Measurements from ENCODE around the gene KLHL25.

DNA sequence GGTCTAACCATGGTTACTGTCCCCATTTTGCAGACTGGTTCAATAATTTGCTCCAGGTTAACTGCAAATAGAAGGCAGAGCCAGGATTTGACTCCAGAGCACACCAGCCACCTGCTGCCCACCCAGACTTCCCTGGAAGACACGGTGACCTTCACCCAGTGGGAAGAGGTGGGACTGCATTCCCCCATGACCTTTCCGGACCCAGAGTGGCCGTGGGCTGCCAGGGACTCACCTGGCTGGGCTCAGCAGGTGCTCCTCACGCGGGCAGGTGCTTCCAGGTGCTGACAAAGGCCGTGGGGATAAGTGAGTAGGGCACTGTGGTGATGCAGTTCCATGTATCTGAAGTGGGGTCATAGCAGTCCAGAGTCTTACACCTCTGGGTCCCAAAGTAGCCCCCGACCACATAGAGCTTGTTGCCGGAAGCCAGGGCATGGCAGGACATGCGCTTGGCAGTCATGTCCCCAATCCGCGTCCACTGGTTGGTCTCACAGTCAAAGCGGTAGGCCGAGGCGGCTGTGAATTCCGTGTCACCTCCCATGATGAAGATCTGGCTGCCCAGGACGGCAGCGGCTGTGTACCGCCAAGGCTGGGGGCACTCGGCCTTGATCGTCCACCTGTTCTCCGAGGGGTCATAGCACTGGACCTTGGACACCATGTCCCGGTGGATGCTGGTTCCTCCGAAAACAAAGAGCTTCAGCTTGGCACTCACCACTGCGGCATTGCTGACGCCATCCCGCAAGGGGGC is 26.8 kb downstream of the KLHL25 start:
- TF ChIP-seq EZH2 (IDR thresholded peaks at IDR 0.05): no peak
- no peak for TF ChIP-seq POLR2AphosphoS5 (IDR thresholded peaks at IDR 0.05; ENCODE audit: borderline replicate concordance, low read depth, low read length)
